Vagina (tissue), 2 donors: Measurements from ENCODE around the gene ABHD10. TPM values are rescaled to one million over a fixed set of nuclear protein-coding genes. Genes with fewer than 3 reads are reported as not detected.

ENCODE experiments used
- DNase-seq, 2 donors: peaks; one replicate each; pipeline ENCODE4 v3.0.0-alpha.2; 2017; ENCODE audit errors: extremely low spot score in 2 of 2
- H3K27ac ChIP-seq: fragments of 200-600 bp; sonication (generic); one replicate; pipeline ENCODE4 v1.5.1; 2019
- H3K27me3 ChIP-seq: fragments of 200-600 bp; sonication (generic); one replicate; pipeline ENCODE4 v1.5.1; 2019
- H3K36me3 ChIP-seq, 2 donors: fragments of 200-600 bp; sonication (generic); one replicate each; pipeline ENCODE4 v1.5.1; 2017 to 2019
- H3K4me1 ChIP-seq: fragments of 200-600 bp; sonication (generic); one replicate; pipeline ENCODE4 v1.5.1; 2019
- H3K4me3 ChIP-seq, 2 donors: fragments of 200-600 bp; sonication (generic); 1 replicate in 1 of 2; 2 replicates in 1 of 2; pipeline ENCODE4 v1.5.1; 2016 to 2019
- H3K9me3 ChIP-seq: fragments of 200-600 bp; sonication (generic); one replicate; pipeline ENCODE4 v1.5.1; 2019
- CTCF ChIP-seq, 3 experiments: fragments of 450-650 bp in 2 of 3; fragments of 200-600 bp in 1 of 3; sonication (generic) in 1 of 3; IDR thresholded peaks; one replicate each; pipeline ENCODE4 v1.5.1; 2017 to 2019; ENCODE audit warnings: antibody characterized with exemption in 3 of 3, mild to moderate bottlenecking in 2 of 3, moderate library complexity in 2 of 3
- POLR2A ChIP-seq, 2 donors: fragments of 450-650 bp; IDR thresholded peaks; one replicate each; pipeline ENCODE4 v1.6.1; 2017; ENCODE audit warnings: antibody characterized with exemption in 2 of 2, mild to moderate bottlenecking in 2 of 2, moderate library complexity in 2 of 2
- POLR2AphosphoS5 ChIP-seq, 2 donors: sonication (generic); formaldehyde crosslinking; IDR thresholded peaks; one replicate each; pipeline ENCODE4 v1.9.0; 2017; ENCODE audit warnings: antibody characterized with exemption in 2 of 2, mild to moderate bottlenecking in 2 of 2, low read depth in 1 of 2; ENCODE audit not compliant: insufficient read depth in 1 of 2
- intact Hi-C: fragments of 100-400 bp; cut with DNase I; formaldehyde crosslinking; loops from one replicate; pipeline ENCODE4 v1.15.1; 2023
- total RNA-seq: library from RNA; depleted of rRNA; stranded (reverse); fragments of >200 nt; gene quantifications from one replicate; pipeline ENCODE4 v1.2.3, GENCODE V29; 2016

The ABHD10 gene
- total RNA-seq, 1 donor from 2014 or later: 10.8 TPM

GRCh38 chr3:111981457-111981763 lies 2.6 kb downstream of the ABHD10 start:
- DNase-seq: no peak
- Histone ChIP-seq H3K4me1 (peaks cover 30% of the 10 kb centered on the region), H3K36me3 (peaks cover 0 to 3% of the 10 kb centered on the region in 2 donors), H3K9me3 (no peaks in the 10 kb centered on the region), H3K27ac (no peak overlapping the region), H3K27me3 (no peaks in the 10 kb centered on the region), H3K4me3 (no peak overlapping the region)
- TF ChIP-seq CTCF (IDR thresholded peaks at IDR 0.05) (no peak), POLR2A (IDR thresholded peaks at IDR 0.05) (no peak), POLR2AphosphoS5 (IDR thresholded peaks at IDR 0.05; ENCODE audit: insufficient read depth in 1 of 2, low read depth in 1 of 2) (no peak)
- intact Hi-C loops: no loop called here

- Histone ChIP-seq H3K4me3 (no peak overlapping the region), H3K27me3 (no peaks in the 10 kb centered on the region), H3K36me3 (peaks cover 0 to 14% of the 10 kb centered on the region in 2 donors), H3K4me1 (peaks cover 25% of the 10 kb centered on the region), H3K27ac (no peak overlapping the region), H3K9me3 (no peaks in the 10 kb centered on the region)
- TF ChIP-seq POLR2AphosphoS5 (IDR thresholded peaks at IDR 0.05; ENCODE audit: insufficient read depth in 1 of 2, low read depth in 1 of 2) (no peak), POLR2A (IDR thresholded peaks at IDR 0.05) (no peak), CTCF (IDR thresholded peaks at IDR 0.05) (no peak)
- intact Hi-C loops: no loop called here
- no peak for DNase-seq
Observed at GRCh38 chr3:111984636-111985298, 5.9 kb downstream of the ABHD10 start.

- no peaks in the 10 kb centered on the region for H3K9me3 ChIP-seq
- H3K4me1 ChIP-seq: peaks cover 5% of the 10 kb centered on the region
- H3K27ac ChIP-seq: no peak overlapping the region
- DNase-seq: no peak
- no peaks in the 10 kb centered on the region for H3K27me3 ChIP-seq
- peaks cover 0 to 28% of the 10 kb centered on the region in 2 donors for H3K36me3 ChIP-seq
- H3K4me3 ChIP-seq: no peak overlapping the region
- intact Hi-C loops: no loop called here
- no peak for TF ChIP-seq CTCF (IDR thresholded peaks at IDR 0.05)
- TF ChIP-seq POLR2A (IDR thresholded peaks at IDR 0.05): no peak
- no peak for TF ChIP-seq POLR2AphosphoS5 (IDR thresholded peaks at IDR 0.05; ENCODE audit: insufficient read depth in 1 of 2, low read depth in 1 of 2)
Observed at GRCh38 chr3:111986800-111987199, 8.0 kb downstream of the ABHD10 start.

GRCh38 chr3:111989061-111989678 lies 10.3 kb downstream of the ABHD10 start:
- no peak overlapping the region for H3K27ac ChIP-seq
- no peaks in the 10 kb centered on the region for H3K4me1 ChIP-seq
- H3K36me3 ChIP-seq: peaks cover 0 to 30% of the 10 kb centered on the region in 2 donors
- no peak for TF ChIP-seq POLR2A (IDR thresholded peaks at IDR 0.05)
- peak; percentile 10 to 66 (median 39) for TF ChIP-seq CTCF (IDR thresholded peaks at IDR 0.05)
- intact Hi-C loops: no loop called here
- H3K4me3 ChIP-seq: no peak overlapping the region
- no peaks in the 10 kb centered on the region for H3K9me3 ChIP-seq
- no peak for DNase-seq
- H3K27me3 ChIP-seq: no peaks in the 10 kb centered on the region

- intact Hi-C loops: no loop called here
- Histone ChIP-seq H3K4me3 (no peak overlapping the region), H3K36me3 (peaks cover 0 to 16% of the 10 kb centered on the region in 2 donors), H3K4me1 (no peaks in the 10 kb centered on the region), H3K27me3 (no peaks in the 10 kb centered on the region), H3K27ac (no peak overlapping the region), H3K9me3 (no peaks in the 10 kb centered on the region)
- TF ChIP-seq CTCF (IDR thresholded peaks at IDR 0.05): no peak
- TF ChIP-seq POLR2AphosphoS5 (IDR thresholded peaks at IDR 0.05; ENCODE audit: insufficient read depth in 1 of 2, low read depth in 1 of 2): no peak
- no peak for TF ChIP-seq POLR2A (IDR thresholded peaks at IDR 0.05)
- DNase-seq: no peak
Observed at GRCh38 chr3:111993038-111993437, 14.2 kb downstream of the ABHD10 start.
